ENCODE results near the gene IGFLR1.
"Not testable (repeated sequence)": the region's sequence is repeated elsewhere in the genome, so short reads cannot be mapped to it uniquely, and the experiment has no call there.

IGFLR1 gene

GRCh38 chr19:35724132-35724531 lies 18.1 kb downstream of the IGFLR1 start:
- in situ Hi-C loops (cut with MboI; ENCODE audit: low sequenced_read_pairs) = not testable (repeated sequence)

- in situ Hi-C loops (cut with MboI; ENCODE audit: low sequenced_read_pairs) = no loop called here
Observed at GRCh38 chr19:35723671-35724070, 18.6 kb downstream of the IGFLR1 start.

GRCh38 chr19:35722897-35723296 lies 19.4 kb downstream of the IGFLR1 start:
- in situ Hi-C loops (cut with MboI; ENCODE audit: low sequenced_read_pairs) = no loop called here

- in situ Hi-C loops (cut with MboI; ENCODE audit: low sequenced_read_pairs) = no loop called here
Observed at GRCh38 chr19:35722461-35722860, 19.8 kb downstream of the IGFLR1 start.

- in situ Hi-C loops (cut with MboI; ENCODE audit: low sequenced_read_pairs) = no loop called here
Observed at GRCh38 chr19:35721374-35721773, 20.9 kb downstream of the IGFLR1 start.

GRCh38 chr19:35720648-35721047 lies 21.6 kb downstream of the IGFLR1 start:
- in situ Hi-C loops (cut with MboI; ENCODE audit: low sequenced_read_pairs) = no loop called here

GRCh38 chr19:35720163-35720524 lies 22.1 kb downstream of the IGFLR1 start:
- in situ Hi-C loops (cut with MboI; ENCODE audit: low sequenced_read_pairs) = no loop called here

GRCh38 chr19:35719402-35720162 lies 22.7 kb downstream of the IGFLR1 start:
- in situ Hi-C loops (cut with MboI; ENCODE audit: low sequenced_read_pairs) = no loop called here

GRCh38 chr19:35718345-35719041 lies 23.8 kb downstream of the IGFLR1 start:
- in situ Hi-C loops (cut with MboI; ENCODE audit: low sequenced_read_pairs) = no loop called here

GRCh38 chr19:35717665-35718344 lies 24.4 kb downstream of the IGFLR1 start, which contains the start of gene KMT2B:
TSS of gene KMT2B (plus strand) at chr19:35718003. CDS start at chr19:35718019, 16 bp downstream.
- in situ Hi-C loops (cut with MboI; ENCODE audit: low sequenced_read_pairs) = no loop called here

GRCh38 chr19:35716801-35717664 lies 25.2 kb downstream of the IGFLR1 start:
- in situ Hi-C loops (cut with MboI; ENCODE audit: low sequenced_read_pairs) = no loop called here

- in situ Hi-C loops (cut with MboI; ENCODE audit: low sequenced_read_pairs) = no loop called here
Observed at GRCh38 chr19:35715981-35716800, 26.1 kb downstream of the IGFLR1 start.

GRCh38 chr19:35715355-35715809 lies 26.9 kb downstream of the IGFLR1 start:
- in situ Hi-C loops (cut with MboI; ENCODE audit: low sequenced_read_pairs) = no loop called here

- in situ Hi-C loops (cut with MboI; ENCODE audit: low sequenced_read_pairs) = no loop called here
Observed at GRCh38 chr19:35714601-35715354, 27.5 kb downstream of the IGFLR1 start.

- in situ Hi-C loops (cut with MboI; ENCODE audit: low sequenced_read_pairs) = no loop called here
Observed at GRCh38 chr19:35713904-35714495, 28.3 kb downstream of the IGFLR1 start.

- in situ Hi-C loops (cut with MboI; ENCODE audit: low sequenced_read_pairs) = no loop called here
Observed at GRCh38 chr19:35713506-35713850, 28.8 kb downstream of the IGFLR1 start.

- in situ Hi-C loops (cut with MboI; ENCODE audit: low sequenced_read_pairs) = no loop called here
Observed at GRCh38 chr19:35712567-35713505, 29.4 kb downstream of the IGFLR1 start.

All from hTERT RPE-1 (cell line).